GM20431 (cell line): ENCODE data around the gene FZD8.

Experiments
- in situ Hi-C: fragments of 300-500 bp; cut with MseI, MboI; formaldehyde crosslinking; loops from one replicate; pipeline ENCODE4 v1.15.0; 2020; ENCODE audit warnings: low sequenced_read_pairs; ENCODE audit not compliant: unreplicated experiment

FZD8 gene

DNA sequence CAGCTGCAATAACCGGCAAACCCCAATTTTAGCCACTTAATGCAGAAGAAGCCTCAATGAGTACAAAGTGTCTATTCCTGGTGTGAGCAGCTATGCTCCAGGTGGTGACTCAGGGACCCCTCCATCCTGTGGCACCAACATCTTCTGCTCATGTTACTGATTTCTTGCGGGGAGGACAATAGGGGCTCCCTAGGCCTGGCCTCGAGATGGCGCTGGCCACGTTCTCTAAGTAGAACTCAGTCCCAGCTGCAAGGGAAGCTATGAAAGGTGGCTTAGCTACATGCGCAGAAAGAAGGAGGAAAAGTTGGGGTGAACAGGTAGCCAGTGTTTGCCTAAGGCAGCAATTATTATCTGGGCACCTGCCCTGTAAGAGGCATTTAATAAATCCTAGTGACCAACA, 30.3 kb downstream of the FZD8 start:
- in situ Hi-C loops, result no loop called here

DNA sequence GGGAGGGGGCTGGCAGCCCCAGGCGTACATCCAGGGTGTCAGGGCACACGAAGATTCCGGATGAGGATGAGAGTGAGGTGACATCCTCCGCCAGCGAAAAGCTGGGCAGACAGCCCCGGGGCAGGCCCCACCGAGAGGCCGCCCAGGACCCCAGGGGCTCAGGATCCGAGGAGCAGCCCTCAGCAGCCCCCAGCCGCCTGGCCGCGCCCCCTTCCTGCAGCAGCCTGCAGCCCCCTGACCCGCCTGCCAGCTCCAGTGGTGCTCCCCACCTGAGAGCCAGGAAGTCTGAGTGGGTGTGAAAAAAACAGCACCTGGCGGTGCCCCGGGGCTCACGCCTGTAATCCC, 33.8 kb downstream of the FZD8 start:
- in situ Hi-C loops, result no loop called here

- in situ Hi-C loops, result no loop called here
Observed at GRCh38 chr10:35607475-35608327, 34.4 kb downstream of the FZD8 start.

GRCh38 chr10:35606430-35606829, 35.7 kb downstream of the FZD8 start:
- in situ Hi-C loops, result no loop called here

- in situ Hi-C loops, result no loop called here
Observed at GRCh38 chr10:35605191-35605590, 36.9 kb downstream of the FZD8 start, which contains the start of gene GJD4. Gene GJD4, plus strand, starts transcription at chr10:35605341. Its CDS starts 227 bp downstream, at chr10:35605568.

DNA sequence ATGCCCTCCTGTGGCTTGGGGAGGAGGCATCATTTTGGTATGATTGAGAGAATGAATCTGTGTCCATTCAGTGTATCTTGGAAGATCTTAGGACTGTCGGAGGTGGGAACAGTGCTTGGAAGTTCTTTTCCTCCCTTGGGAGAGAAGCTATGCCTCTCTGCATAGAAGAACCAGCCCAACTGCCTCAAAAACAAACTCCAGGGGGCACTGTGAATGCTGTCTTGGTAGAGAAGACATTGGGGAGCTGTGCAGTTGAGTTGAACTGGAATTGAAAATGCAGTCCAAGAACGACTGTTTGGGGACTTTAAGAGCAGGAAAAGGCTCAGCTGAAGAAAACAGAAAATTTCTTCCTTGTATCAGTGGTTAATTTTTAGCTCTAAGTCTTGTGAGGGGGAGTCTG, 41.9 kb downstream of the FZD8 start:
- in situ Hi-C loops, result no loop called here

GRCh38 chr10:35598379-35598778, 43.7 kb downstream of the FZD8 start:
- in situ Hi-C loops, result no loop called here

- in situ Hi-C loops, result no loop called here
Observed at GRCh38 chr10:35595106-35595505, 47.0 kb downstream of the FZD8 start.

DNA sequence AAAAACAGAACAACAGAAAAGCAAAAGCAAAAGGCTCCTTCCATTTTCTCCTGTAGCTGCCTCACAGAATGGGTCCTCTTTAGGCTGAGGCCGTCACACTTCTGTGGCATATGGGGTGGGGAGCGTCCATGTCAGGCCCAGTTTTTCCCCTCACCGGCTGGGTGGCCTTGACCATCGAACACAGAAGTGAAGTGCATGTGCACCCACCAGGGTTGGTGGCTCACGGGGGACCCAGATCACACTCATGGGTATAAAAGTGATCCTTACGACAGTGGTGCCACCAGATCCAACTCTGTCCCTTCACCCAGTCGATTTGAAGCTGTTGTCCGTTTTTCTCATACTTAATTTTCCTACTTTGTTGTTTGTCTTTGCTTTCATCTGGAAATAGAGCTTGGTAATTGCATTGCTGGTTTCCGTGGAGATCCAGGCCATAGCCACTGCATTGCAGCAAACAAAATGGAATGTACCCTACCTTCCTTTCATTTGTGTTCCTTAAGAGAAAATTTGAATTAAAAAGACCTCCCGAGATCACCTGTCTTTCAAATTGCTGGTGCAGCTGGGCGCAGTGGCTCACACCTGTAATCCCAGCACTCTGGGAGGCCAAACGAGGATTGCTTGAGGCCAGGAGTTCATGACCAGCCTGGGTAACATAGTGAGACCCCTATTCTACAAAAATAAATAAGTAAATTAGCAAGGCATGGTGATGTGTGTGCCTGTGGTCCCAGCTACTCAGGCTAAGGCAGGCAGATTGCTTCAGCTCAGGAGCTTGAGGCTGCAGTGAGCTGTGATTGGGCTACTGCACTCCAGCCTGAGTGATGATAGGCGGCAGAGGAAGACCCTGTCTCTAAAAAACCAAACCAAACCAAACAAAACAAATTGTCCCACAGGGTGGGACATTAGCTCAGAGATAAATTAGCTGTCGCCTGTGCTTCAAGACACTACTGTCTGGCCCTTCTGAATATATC, 47.7 kb downstream of the FZD8 start:
- in situ Hi-C loops, result no loop called here

DNA sequence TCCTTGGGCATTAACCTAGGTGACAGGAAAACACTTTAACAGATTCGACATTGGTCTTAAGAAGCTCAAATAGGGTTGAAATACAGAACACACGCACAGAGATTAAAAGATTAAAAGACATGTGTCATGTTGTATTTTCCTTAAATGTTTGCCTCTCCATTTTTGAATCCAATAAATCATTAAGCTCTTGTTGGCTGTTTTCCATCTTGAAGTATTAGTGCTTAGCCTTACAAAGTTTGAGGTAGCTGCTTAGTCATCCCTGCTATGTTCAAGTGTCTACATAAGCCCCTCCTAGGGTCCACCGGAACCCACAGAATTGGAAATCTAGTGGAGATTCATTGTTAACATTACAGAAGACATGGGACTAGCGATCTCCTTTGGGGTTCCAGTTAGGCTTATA, 49.7 kb downstream of the FZD8 start:
- in situ Hi-C loops, result no loop called here

DNA sequence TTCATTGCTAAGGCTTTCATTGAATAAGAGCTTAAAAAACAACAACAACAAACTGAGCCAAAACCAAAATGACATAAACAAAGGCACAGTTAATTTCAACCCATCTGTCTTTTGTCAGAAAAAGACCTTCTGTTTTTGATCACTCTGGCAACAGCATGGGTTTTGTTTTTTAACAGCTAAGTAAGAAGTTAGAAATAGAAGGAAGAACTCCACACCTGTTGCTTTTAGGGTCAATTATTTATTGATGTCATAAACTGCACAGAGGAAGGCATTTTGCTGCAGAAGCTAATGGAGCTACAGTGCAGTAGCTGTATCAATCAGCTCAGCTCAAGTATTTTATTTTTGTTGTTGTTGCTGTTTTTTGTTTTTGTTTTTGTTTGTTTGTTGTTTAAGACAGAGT, 53.3 kb downstream of the FZD8 start:
- in situ Hi-C loops, result no loop called here
